Neural crest cell (in vitro differentiated cells): ENCODE data around the gene KRT72. TPM values are rescaled to one million over a fixed set of nuclear protein-coding genes. Genes with fewer than 3 reads are reported as not detected.

Source experiments
- DNase-seq: peaks from one replicate; pipeline ENCODE4 v3.0.0; 2021; ENCODE audit warnings: low read depth, mixed read lengths, low spot score
- H3K27ac Mint-ChIP-seq: one replicate; pipeline ENCODE4 v1.8.0; 2021; ENCODE audit warnings: mild to moderate bottlenecking, mixed read lengths; ENCODE audit not compliant: unreplicated experiment
- H3K27me3 Mint-ChIP-seq: 2 replicates; pipeline ENCODE4 v1.8.0; 2021; ENCODE audit warnings: low read depth, mild to moderate bottlenecking, mixed read lengths
- H3K36me3 Mint-ChIP-seq: 2 replicates; pipeline ENCODE4 v1.8.0; 2021; ENCODE audit warnings: low read depth, mild to moderate bottlenecking, mixed read lengths
- H3K4me1 Mint-ChIP-seq: 2 replicates; pipeline ENCODE4 v1.8.0; 2021; ENCODE audit warnings: mixed read lengths
- H3K4me3 Mint-ChIP-seq: one replicate; pipeline ENCODE4 v1.8.0; 2021; ENCODE audit warnings: mild to moderate bottlenecking, mixed read lengths
- H3K9me3 Mint-ChIP-seq: 2 replicates; pipeline ENCODE4 v1.8.0; 2021; ENCODE audit warnings: mixed read lengths
- CTCF ChIP-seq: fragments of 200-600 bp; sonication (generic); conservative IDR thresholded peaks from 2 replicates; pipeline ENCODE4 v1.5.0; 2021; ENCODE audit warnings: antibody characterized with exemption, mild to moderate bottlenecking
- total RNA-seq: library from RNA; stranded (reverse); gene quantifications from 2 replicates; pipeline ENCODE4 v1.2.1, GENCODE V29; 2021

The KRT72 gene
- total RNA-seq, 1 donor from 2014 or later: not detected

DNA sequence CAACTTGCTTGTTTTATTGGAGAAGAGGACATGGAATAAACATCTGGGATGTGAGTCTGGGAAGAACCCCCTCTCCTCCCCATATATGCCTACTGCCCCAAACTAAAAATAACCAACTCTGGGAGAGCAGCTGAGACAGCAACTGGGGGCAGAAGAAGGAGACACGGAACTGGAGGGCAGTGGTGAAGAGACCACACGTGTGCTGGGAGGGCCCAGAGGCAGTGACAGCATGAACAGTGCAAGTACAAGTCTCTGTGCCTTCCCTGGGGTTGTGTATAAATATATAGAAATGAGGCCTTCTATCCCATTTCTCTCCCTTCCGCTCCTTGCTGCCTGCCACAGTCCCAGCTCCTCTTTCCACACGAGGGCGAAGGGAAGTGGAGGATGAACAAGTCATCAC lies 21.1 kb upstream of the KRT72 start:
- H3K27me3 Mint-ChIP-seq: peaks cover 31% of the 10 kb centered on the region

GRCh38 chr12:52618866-52619265 lies 17.6 kb upstream of the KRT72 start:
- Mint-ChIP-seq H3K27ac (no peak overlapping the region), H3K4me3 (no peak overlapping the region), H3K9me3 (no peaks in the 10 kb centered on the region), H3K27me3 (peaks cover 17% of the 10 kb centered on the region), H3K4me1 (peaks cover 9% of the 10 kb centered on the region), H3K36me3 (no peaks in the 10 kb centered on the region)
- no peak for TF ChIP-seq CTCF
- DNase-seq: no peak

More for the DNA sequence above, 21.1 kb upstream of the KRT72 start:
- Mint-ChIP-seq H3K27ac (no peak overlapping the region), H3K9me3 (no peaks in the 10 kb centered on the region), H3K4me1 (peaks cover 9% of the 10 kb centered on the region), H3K36me3 (no peaks in the 10 kb centered on the region), H3K4me3 (no peak overlapping the region)
- no peak for TF ChIP-seq CTCF
- no peak for DNase-seq

- no peak for DNase-seq
- H3K4me3 Mint-ChIP-seq: no peak within 1 kb of the TSS
- no peaks in the 10 kb centered on the region for H3K9me3 Mint-ChIP-seq
- peaks cover 16% of the 10 kb centered on the region for H3K27me3 Mint-ChIP-seq
- H3K36me3 Mint-ChIP-seq: no peaks in the 10 kb centered on the region
- H3K27ac Mint-ChIP-seq: no peak within 1 kb of the TSS
- TF ChIP-seq CTCF: no peak
- H3K4me1 Mint-ChIP-seq: peaks cover 9% of the 10 kb centered on the region
Measured at GRCh38 chr12:52618216-52618615, 17.0 kb upstream of the KRT72 start, which contains the start of gene KRT73. TSS of gene KRT73 (minus strand) at chr12:52618559. CDS start at chr12:52618524, 35 bp downstream.

GRCh38 chr12:52617403-52617785 lies 16.1 kb upstream of the KRT72 start:
- Mint-ChIP-seq H3K9me3 (no peaks in the 10 kb centered on the region), H3K36me3 (no peaks in the 10 kb centered on the region), H3K4me3 (no peak overlapping the region), H3K4me1 (peaks cover 2% of the 10 kb centered on the region), H3K27ac (no peak overlapping the region), H3K27me3 (peaks cover 22% of the 10 kb centered on the region)
- TF ChIP-seq CTCF: no peak
- no peak for DNase-seq

DNA sequence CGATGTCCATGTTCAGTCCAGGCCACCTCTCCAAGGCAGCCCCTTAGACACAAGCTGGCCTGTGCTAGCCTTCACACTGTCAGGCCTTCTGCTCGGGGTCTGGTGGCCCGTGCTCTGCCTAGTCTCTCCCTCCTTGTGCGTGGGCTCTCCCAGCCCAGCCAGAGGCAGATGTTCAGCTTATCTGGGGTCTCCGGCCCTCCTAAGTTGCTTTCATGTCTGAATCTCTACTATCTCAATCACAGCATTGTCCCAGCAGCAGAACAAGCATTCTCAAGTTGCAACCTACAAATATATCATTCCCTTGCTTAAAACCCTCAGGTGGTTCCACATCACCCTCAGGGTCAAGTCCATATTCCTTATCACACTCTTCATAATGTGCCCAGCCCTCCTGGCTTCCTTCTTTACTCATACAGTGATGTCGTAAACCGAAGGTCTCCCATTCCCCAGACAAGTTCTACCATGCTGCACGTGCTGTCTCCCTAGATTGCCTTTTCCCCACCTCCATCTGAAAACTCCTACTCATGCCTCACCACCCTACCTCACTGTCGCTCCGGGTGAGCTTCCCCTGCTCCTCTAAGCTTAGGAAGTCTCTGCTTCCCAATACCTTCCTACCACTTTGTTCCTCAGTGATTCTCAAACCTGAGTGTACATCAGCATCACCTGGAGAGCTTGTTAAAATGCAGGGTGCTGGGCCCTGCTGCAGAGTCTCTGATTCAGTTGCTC lies 15.6 kb upstream of the KRT72 start:
- Mint-ChIP-seq H3K27ac (no peak overlapping the region), H3K4me3 (no peak overlapping the region), H3K9me3 (no peaks in the 10 kb centered on the region), H3K4me1 (no peaks in the 10 kb centered on the region), H3K36me3 (no peaks in the 10 kb centered on the region), H3K27me3 (peaks cover 27% of the 10 kb centered on the region)
- no peak for DNase-seq
- no peak for TF ChIP-seq CTCF
